HEK293T (cell line): ENCODE data around the gene IRF7.
"Not testable (repeated sequence)": the region's sequence is repeated elsewhere in the genome, so short reads cannot be mapped to it uniquely, and the experiment has no call there.

Source experiments
- CTCF ChIA-PET: fragments of 350-600 bp; formaldehyde crosslinking; extraction: SDS; loops from one replicate; lab custom pipeline; 2021; ENCODE audit warnings: antibody characterized with exemption, inconsistent platforms; lab: Yijun Ruan, JAX
- POLR2A ChIA-PET: fragments of 350-600 bp; formaldehyde crosslinking; extraction: SDS; loops from one replicate; lab custom pipeline; 2020; ENCODE audit warnings: antibody characterized with exemption, inconsistent platforms; lab: Yijun Ruan, JAX
- DNase-seq: peaks from one replicate; pipeline ENCODE4 v3.0.0; 2012; ENCODE audit warnings: mixed read lengths; ENCODE audit errors: extremely low spot score
- ARNT ChIP-seq: fragments of 450-650 bp; IDR thresholded peaks from 2 replicates; pipeline ENCODE4 v1.6.1; 2017; ENCODE audit warnings: mild to moderate bottlenecking
- BHLHE40 ChIP-seq: fragments of 450-650 bp; IDR thresholded peaks from 2 replicates; pipeline ENCODE4 v1.6.1; 2016; ENCODE audit warnings: mild to moderate bottlenecking, moderate library complexity, borderline replicate concordance
- CTBP1 ChIP-seq: fragments of 450-650 bp; IDR thresholded peaks from 2 replicates; pipeline ENCODE4 v1.6.1; 2016; ENCODE audit warnings: borderline replicate concordance
- ELF4 ChIP-seq: fragments of 450-650 bp; IDR thresholded peaks from 2 replicates; pipeline ENCODE4 v1.6.1; 2017; ENCODE audit warnings: antibody characterized with exemption
- FOXA1 ChIP-seq: fragments of 450-650 bp; IDR thresholded peaks from 2 replicates; pipeline ENCODE4 v1.6.1; 2016; ENCODE audit warnings: mild to moderate bottlenecking
- FOXK2 ChIP-seq: fragments of 450-650 bp; IDR thresholded peaks from 2 replicates; pipeline ENCODE4 v1.6.1; 2016; ENCODE audit warnings: mild to moderate bottlenecking
- FOXM1 ChIP-seq: fragments of 450-650 bp; IDR thresholded peaks from 2 replicates; pipeline ENCODE4 v1.6.1; 2017; ENCODE audit warnings: mild to moderate bottlenecking, borderline replicate concordance
- HDGF ChIP-seq: fragments of 450-650 bp; IDR thresholded peaks from 2 replicates; pipeline ENCODE4 v1.6.1; 2017; ENCODE audit warnings: antibody characterized with exemption, borderline replicate concordance
- L3MBTL2 ChIP-seq: fragments of 450-650 bp; conservative IDR thresholded peaks from 2 replicates; pipeline ENCODE4 v1.6.1; 2016; ENCODE audit warnings: mild to moderate bottlenecking
- LEF1 ChIP-seq: fragments of 450-650 bp; IDR thresholded peaks from 2 replicates; pipeline ENCODE4 v1.6.1; 2017; ENCODE audit warnings: mild to moderate bottlenecking, borderline replicate concordance
- NFRKB ChIP-seq: fragments of 450-650 bp; IDR thresholded peaks from 2 replicates; pipeline ENCODE4 v1.6.1; 2016; ENCODE audit warnings: mild to moderate bottlenecking, moderate library complexity
- SP1 ChIP-seq: fragments of 450-650 bp; IDR thresholded peaks from 2 replicates; pipeline ENCODE4 v1.6.1; 2017
- SUZ12 ChIP-seq: fragments of 450-650 bp; IDR thresholded peaks from 2 replicates; pipeline ENCODE4 v1.6.1; 2016; ENCODE audit warnings: mild to moderate bottlenecking
- TARDBP ChIP-seq: fragments of 450-650 bp; IDR thresholded peaks from 2 replicates; pipeline ENCODE4 v1.6.1; 2016
- ZNF384 ChIP-seq: fragments of 450-650 bp; IDR thresholded peaks from 2 replicates; pipeline ENCODE4 v1.6.1; 2016
- TF ChIP-seq, protein P1 (sequence below): fragments of 450-650 bp; IDR thresholded peaks from 2 replicates; pipeline ENCODE4 v1.6.1; 2016

The IRF7 gene

GRCh38 chr11:576811-577610, 38.7 kb downstream of the IRF7 start:
- POLR2A ChIA-PET, result interaction anchor here (1.0 to 1.7 kb wide), 2 partner anchors 9 to 21 kb away, joined by 5 read pairs; no protein-coding TSS in a partner anchor
- no peak for DNase-seq
- TF ChIP-seq L3MBTL2, result no peak
- TF ChIP-seq BHLHE40, result no peak
- TF ChIP-seq SP1, result no peak
- no peak for TF ChIP-seq NFRKB
- TF ChIP-seq FOXA1, result no peak
- no peak for TF ChIP-seq SUZ12
- no peak for TF ChIP-seq ELF4
- TF ChIP-seq, protein P1, sequence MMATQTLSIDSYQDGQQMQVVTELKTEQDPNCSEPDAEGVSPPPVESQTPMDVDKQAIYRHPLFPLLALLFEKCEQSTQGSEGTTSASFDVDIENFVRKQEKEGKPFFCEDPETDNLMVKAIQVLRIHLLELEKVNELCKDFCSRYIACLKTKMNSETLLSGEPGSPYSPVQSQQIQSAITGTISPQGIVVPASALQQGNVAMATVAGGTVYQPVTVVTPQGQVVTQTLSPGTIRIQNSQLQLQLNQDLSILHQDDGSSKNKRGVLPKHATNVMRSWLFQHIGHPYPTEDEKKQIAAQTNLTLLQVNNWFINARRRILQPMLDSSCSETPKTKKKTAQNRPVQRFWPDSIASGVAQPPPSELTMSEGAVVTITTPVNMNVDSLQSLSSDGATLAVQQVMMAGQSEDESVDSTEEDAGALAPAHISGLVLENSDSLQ, result no peak
- no peak for TF ChIP-seq FOXM1
- TF ChIP-seq ARNT, result no peak
- no peak for TF ChIP-seq CTBP1
- no peak for TF ChIP-seq FOXK2
- TF ChIP-seq TARDBP, result no peak
- no peak for TF ChIP-seq ZNF384
- TF ChIP-seq HDGF, result no peak
- CTCF ChIA-PET, result no interaction called here

GRCh38 chr11:575996-576768, 39.6 kb downstream of the IRF7 start, which contains the start of gene PHRF1:
Gene PHRF1, plus strand, starts transcription at chr11:576470. Its CDS starts 5,043 bp downstream, at chr11:581513.
- POLR2A ChIA-PET, result interaction anchor here (0.6 to 1.1 kb wide), 14 partner anchors 11 to 369 kb away, joined by 3 to 17 read pairs (median 3); partner anchors contain the start of genes BET1L, GATD1, IRF7 and PNPLA2
- TF ChIP-seq ZNF384 (no peak), ELF4 (peak; percentile 87), HDGF (no peak), LEF1 (peak; percentile 45; the same call in 1 of the 2 replicates), BHLHE40 (peak; percentile 88), L3MBTL2 (no peak; the same call in 1 of the 2 replicates), FOXM1 (peak; percentile 6; the same call in 1 of the 2 replicates), TARDBP (no peak), FOXK2 (no peak), SP1 (no peak), FOXA1 (no peak), NFRKB (no peak), CTBP1 (no peak)
- TF ChIP-seq, protein P1, result no peak
- CTCF ChIA-PET, result interaction anchor here (0.7 kb wide), 2 partner anchors 9 to 10 kb away, joined by 3 read pairs; no protein-coding TSS in a partner anchor
- DNase-seq, result peak; percentile 98

- ChIA-PET CTCF (interaction anchor here (0.7 kb wide), 2 partner anchors 10 kb away, joined by 3 read pairs; no protein-coding TSS in a partner anchor), POLR2A (interaction anchor here (0.6 to 1.1 kb wide), 14 partner anchors 10 to 368 kb away, joined by 3 to 17 read pairs (median 3); partner anchors contain the start of genes BET1L, GATD1, IRF7 and PNPLA2)
- peak; percentile 58 for TF ChIP-seq L3MBTL2
- no peak for TF ChIP-seq NFRKB
- no peak for TF ChIP-seq LEF1
- TF ChIP-seq, protein P1, result no peak
- TF ChIP-seq BHLHE40, result no peak
- DNase-seq, result no peak
These were observed 40.3 kb downstream of the IRF7 start for GRCh38 chr11:575313-575995.

DNA sequence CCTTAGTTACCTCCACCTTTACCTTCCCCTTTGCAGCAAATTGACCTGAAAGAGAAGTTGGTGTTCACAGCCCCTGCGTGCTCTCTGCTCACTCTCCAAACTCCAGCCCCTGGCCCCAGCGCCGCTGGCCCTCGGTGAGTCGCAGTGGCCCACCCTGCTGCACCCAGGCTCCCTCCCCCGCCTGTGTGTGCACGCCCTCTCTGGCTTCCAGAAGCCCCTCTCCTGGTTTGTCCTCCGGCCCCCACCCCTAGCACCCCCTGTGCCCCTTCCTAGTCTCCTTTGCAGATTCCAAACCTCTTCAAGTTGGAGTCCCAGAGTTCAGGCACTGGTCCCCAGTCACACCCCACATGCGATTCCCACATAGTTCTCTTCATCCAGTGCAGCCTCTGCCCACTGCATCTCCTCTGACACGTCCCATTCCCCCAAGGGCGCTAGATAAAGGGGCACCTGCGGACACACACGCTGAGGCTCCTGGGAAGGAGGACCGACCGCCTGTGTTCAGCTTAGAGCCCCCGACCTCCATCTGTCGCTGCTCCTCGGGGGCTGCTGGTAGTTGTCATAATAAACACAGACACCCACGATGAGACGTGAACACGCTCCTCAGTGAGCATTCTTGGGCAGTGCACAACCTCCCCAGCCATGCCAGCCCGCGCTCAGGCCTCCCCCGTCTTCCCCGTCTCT, 41.0 kb downstream of the IRF7 start:
- POLR2A ChIA-PET, result interaction anchor here (1.1 kb wide), 1 partner anchor 15 kb away, joined by 3 read pairs; no protein-coding TSS in a partner anchor
- DNase-seq, result no peak
- TF ChIP-seq FOXK2, result no peak
- no peak for TF ChIP-seq TARDBP
- TF ChIP-seq HDGF, result no peak
- no peak for TF ChIP-seq ZNF384
- CTCF ChIA-PET, result no interaction called here

- DNase-seq, POLR2A ChIA-PET, CTCF ChIA-PET: not testable (repeated sequence)
These were observed 41.6 kb downstream of the IRF7 start for GRCh38 chr11:574031-574570.
